Osteoblast (primary cell): ENCODE measurements around the gene NUBPL. TPM values are rescaled to one million over a fixed set of nuclear protein-coding genes. Genes with fewer than 3 reads are reported as not detected.

ENCODE experiments used
- DNase-seq: peaks from one replicate; pipeline ENCODE4 v3.0.0; 2011; ENCODE audit warnings: low spot score, mixed read lengths; ENCODE audit not compliant: insufficient read length; ENCODE audit errors: missing footprints
- H2AFZ ChIP-seq: 2 replicates; pipeline ENCODE4 v1.6.0; 2011; ENCODE audit warnings: mild to moderate bottlenecking, low read length
- H3K27ac ChIP-seq: 2 replicates; pipeline ENCODE4 v1.5.1; 2011; ENCODE audit warnings: mild to moderate bottlenecking, low read depth, low read length, moderate library complexity
- H3K27me3 ChIP-seq: 2 replicates; pipeline ENCODE4 v1.6.0; 2012; ENCODE audit warnings: mild to moderate bottlenecking, control low read depth, inconsistent platforms, low read length, moderate library complexity; ENCODE audit not compliant: insufficient read depth
- H3K36me3 ChIP-seq: 2 replicates; pipeline ENCODE4 v1.5.1; 2011; ENCODE audit warnings: mild to moderate bottlenecking, low read length, control low read depth, moderate library complexity; ENCODE audit not compliant: insufficient read depth
- H3K4me1 ChIP-seq: 2 replicates; pipeline ENCODE4 v1.5.1; 2011; ENCODE audit warnings: mild to moderate bottlenecking, low read length, control low read depth, moderate library complexity; ENCODE audit not compliant: insufficient read depth
- H3K4me2 ChIP-seq: 2 replicates; pipeline ENCODE4 v1.6.0; 2011; ENCODE audit warnings: mild to moderate bottlenecking, low read length; ENCODE audit not compliant: insufficient read depth
- H3K4me3 ChIP-seq: fragments of 200-600 bp; sonication (generic); 3 replicates; pipeline ENCODE4 v1.5.1; 2012; ENCODE audit warnings: mild to moderate bottlenecking, low read length, inconsistent platforms; ENCODE audit not compliant: insufficient read depth
- H3K79me2 ChIP-seq: 2 replicates; pipeline ENCODE4 v1.6.0; 2012; ENCODE audit warnings: mild to moderate bottlenecking, low read length, control low read depth, inconsistent platforms; ENCODE audit not compliant: insufficient read depth
- H3K9me3 ChIP-seq: 2 replicates; pipeline ENCODE4 v1.5.1; 2011; ENCODE audit warnings: low read depth, low read length, control low read depth
- H4K20me1 ChIP-seq: 2 replicates; pipeline ENCODE4 v1.6.0; 2012; ENCODE audit warnings: mild to moderate bottlenecking, low read length, control low read depth; ENCODE audit not compliant: insufficient read depth
- total RNA-seq: library from RNA; depleted of rRNA; stranded (reverse); fragments of >200 nt; gene quantifications from 2 replicates; pipeline ENCODE4 v1.2.3, GENCODE V29; 2012
- TF ChIP-seq, protein P1 (sequence below): IDR thresholded peaks from 2 replicates; pipeline ENCODE4 v1.5.1; 2011; ENCODE audit warnings: mild to moderate bottlenecking, low read depth, low read length, moderate library complexity; ENCODE audit errors: extremely low read depth

Gene NUBPL
- total RNA-seq, 1 donor, result 11.6 TPM

DNA sequence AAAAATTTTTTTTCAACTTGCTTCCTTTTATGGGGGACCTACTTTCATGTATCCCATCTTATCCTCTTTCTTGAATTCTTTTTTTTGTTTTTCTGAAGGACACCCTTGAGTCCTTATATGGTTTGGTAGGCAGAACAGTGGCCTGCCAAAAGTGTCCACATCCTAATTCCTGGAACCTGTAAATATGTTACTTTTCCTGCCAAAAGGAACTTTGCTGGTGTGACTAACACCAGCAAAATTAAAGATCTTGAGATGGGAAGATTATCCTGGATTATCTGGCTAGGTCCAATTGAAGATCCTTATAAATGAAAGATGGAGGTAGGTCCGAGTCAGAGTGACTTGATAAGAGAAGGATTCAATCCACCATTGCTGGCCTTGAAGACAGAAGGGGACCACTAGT is 5.3 kb downstream of the NUBPL start:
- Histone ChIP-seq H3K9me3 (no peaks in the 10 kb centered on the region), H3K27ac (no peak overlapping the region), H3K36me3 (no peaks in the 10 kb centered on the region), H3K4me3 (no peak overlapping the region), H4K20me1 (no peaks in the 10 kb centered on the region), H3K4me1 (peaks cover 15% of the 10 kb centered on the region), H3K4me2 (no peak overlapping the region), H3K79me2 (no peaks in the 10 kb centered on the region), H3K27me3 (no peaks in the 10 kb centered on the region), H2AFZ (no peak overlapping the region)
- DNase-seq, result no peak
- TF ChIP-seq, protein P1, sequence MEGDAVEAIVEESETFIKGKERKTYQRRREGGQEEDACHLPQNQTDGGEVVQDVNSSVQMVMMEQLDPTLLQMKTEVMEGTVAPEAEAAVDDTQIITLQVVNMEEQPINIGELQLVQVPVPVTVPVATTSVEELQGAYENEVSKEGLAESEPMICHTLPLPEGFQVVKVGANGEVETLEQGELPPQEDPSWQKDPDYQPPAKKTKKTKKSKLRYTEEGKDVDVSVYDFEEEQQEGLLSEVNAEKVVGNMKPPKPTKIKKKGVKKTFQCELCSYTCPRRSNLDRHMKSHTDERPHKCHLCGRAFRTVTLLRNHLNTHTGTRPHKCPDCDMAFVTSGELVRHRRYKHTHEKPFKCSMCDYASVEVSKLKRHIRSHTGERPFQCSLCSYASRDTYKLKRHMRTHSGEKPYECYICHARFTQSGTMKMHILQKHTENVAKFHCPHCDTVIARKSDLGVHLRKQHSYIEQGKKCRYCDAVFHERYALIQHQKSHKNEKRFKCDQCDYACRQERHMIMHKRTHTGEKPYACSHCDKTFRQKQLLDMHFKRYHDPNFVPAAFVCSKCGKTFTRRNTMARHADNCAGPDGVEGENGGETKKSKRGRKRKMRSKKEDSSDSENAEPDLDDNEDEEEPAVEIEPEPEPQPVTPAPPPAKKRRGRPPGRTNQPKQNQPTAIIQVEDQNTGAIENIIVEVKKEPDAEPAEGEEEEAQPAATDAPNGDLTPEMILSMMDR, result no peak

DNA sequence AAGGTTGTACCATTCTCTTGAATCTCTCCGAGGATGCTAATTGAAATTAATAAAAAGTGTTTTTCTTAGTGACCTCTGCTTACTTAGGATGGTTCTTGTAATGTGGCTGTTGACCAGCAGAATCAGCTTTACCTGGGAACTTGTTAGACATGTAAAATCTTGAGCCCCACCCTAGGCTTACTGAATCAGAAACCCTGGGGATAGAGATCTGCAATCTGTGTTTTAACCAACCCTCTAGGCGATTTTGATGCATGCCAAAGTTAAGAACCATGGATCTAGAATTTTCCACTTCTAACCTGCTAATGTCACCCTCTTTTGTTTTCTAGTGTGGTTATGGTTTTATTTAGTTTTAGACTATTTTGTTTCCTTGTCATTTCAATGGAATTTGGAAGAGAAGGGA is 6.5 kb downstream of the NUBPL start:
- H3K27ac ChIP-seq, result peak overlapping the region; percentile 32
- H3K4me2 ChIP-seq, result peak overlapping the region; percentile 17
- H3K79me2 ChIP-seq, result no peaks in the 10 kb centered on the region
- DNase-seq, result no peak
- no peaks in the 10 kb centered on the region for H3K27me3 ChIP-seq
- no peaks in the 10 kb centered on the region for H4K20me1 ChIP-seq
- no peak overlapping the region for H2AFZ ChIP-seq
- H3K4me3 ChIP-seq, result no peak overlapping the region
- H3K9me3 ChIP-seq, result no peaks in the 10 kb centered on the region
- TF ChIP-seq, protein P1, result no peak
- peaks cover 10% of the 10 kb centered on the region for H3K4me1 ChIP-seq
- no peaks in the 10 kb centered on the region for H3K36me3 ChIP-seq

DNA sequence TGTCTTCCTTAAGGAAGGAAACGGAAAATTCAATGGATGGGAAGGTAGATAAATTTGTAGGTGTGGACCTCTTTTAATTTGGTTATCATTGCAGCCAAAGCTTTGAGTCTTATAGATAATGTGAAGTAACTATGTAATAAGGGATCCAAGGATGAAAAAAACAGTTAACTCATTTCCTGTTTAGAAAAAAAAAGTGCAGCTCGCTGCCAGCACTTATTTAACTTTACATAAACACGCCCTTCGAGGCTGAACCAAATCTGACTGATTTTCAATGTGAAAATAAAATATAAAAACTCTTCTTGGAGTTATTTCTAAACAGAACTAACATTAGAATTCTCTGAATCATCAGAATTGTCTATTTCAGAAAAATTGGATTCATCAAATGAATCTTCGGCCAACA is 7.0 kb downstream of the NUBPL start:
- DNase-seq, result no peak

DNA sequence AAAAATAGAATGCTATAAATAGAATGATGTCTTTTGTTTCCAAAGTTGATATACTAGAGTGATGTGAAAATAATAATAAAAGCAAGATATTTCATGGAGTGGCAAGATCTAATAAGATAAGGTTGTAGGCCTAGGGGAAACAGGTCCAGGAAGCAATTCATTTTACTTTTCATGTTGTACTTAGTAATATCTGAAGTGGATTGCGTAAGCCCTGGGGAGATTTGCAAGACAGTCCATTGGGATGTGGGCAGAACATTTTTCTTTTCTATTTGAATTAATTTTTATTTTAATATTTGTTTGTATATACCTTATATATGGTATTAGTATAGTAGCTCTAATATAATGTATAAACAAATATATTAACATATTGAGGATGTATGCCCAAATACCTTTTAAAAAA is 7.5 kb downstream of the NUBPL start:
- peaks cover 10% of the 10 kb centered on the region for H3K4me1 ChIP-seq
- H3K4me3 ChIP-seq, result no peak overlapping the region
- H2AFZ ChIP-seq, result no peak overlapping the region
- no peaks in the 10 kb centered on the region for H3K36me3 ChIP-seq
- no peaks in the 10 kb centered on the region for H3K27me3 ChIP-seq
- H3K27ac ChIP-seq, result peak overlapping the region; percentile 32
- DNase-seq, result no peak
- H4K20me1 ChIP-seq, result no peaks in the 10 kb centered on the region
- no peaks in the 10 kb centered on the region for H3K9me3 ChIP-seq
- H3K79me2 ChIP-seq, result no peaks in the 10 kb centered on the region
- H3K4me2 ChIP-seq, result peak overlapping the region; percentile 17
- TF ChIP-seq, protein P1, result no peak

More for the DNA sequence above, 7.0 kb downstream of the NUBPL start:
- H3K36me3 ChIP-seq, result no peaks in the 10 kb centered on the region
- H3K4me3 ChIP-seq, result no peak overlapping the region
- H3K9me3 ChIP-seq, result no peaks in the 10 kb centered on the region
- no peaks in the 10 kb centered on the region for H3K27me3 ChIP-seq
- H2AFZ ChIP-seq, result no peak overlapping the region
- peaks cover 10% of the 10 kb centered on the region for H3K4me1 ChIP-seq
- TF ChIP-seq, protein P1, result no peak
- H3K79me2 ChIP-seq, result no peaks in the 10 kb centered on the region
- peak overlapping the region; percentile 17 for H3K4me2 ChIP-seq
- peak overlapping the region; percentile 32 for H3K27ac ChIP-seq
- H4K20me1 ChIP-seq, result no peaks in the 10 kb centered on the region
